CD4-positive, alpha-beta T cell treated with Interleukin-4 for 4 hours (primary cell): Measurements from ENCODE around the gene CRTC2.
A peak's percentile ranks its signal among the peaks of the same experiment; 100 is the strongest.

ENCODE experiments used
- DNase-seq: peaks from one replicate; pipeline ENCODE4 v3.0.0-alpha.2; 2020

The CRTC2 gene

GRCh38 chr1:153945131-153945794 is 13.1 kb downstream of the CRTC2 start:
- peak; percentile 85 for DNase-seq

GRCh38 chr1:153944827-153945117 is 13.6 kb downstream of the CRTC2 start:
- DNase-seq, result no peak

GRCh38 chr1:153944005-153944826 is 14.2 kb downstream of the CRTC2 start:
- peak; percentile 27 for DNase-seq

GRCh38 chr1:153942766-153943549 is 15.5 kb downstream of the CRTC2 start:
- DNase-seq, result no peak

GRCh38 chr1:153941826-153942725 is 16.3 kb downstream of the CRTC2 start:
- DNase-seq, result no peak

GRCh38 chr1:153940756-153941155 is 17.7 kb downstream of the CRTC2 start:
- DNase-seq, result no peak

GRCh38 chr1:153939476-153939875 is 18.9 kb downstream of the CRTC2 start:
- DNase-seq, result no peak

GRCh38 chr1:153938996-153939395 is 19.4 kb downstream of the CRTC2 start:
- DNase-seq, result no peak

- no peak for DNase-seq
Measured at GRCh38 chr1:153937331-153937730, 21.1 kb downstream of the CRTC2 start.

GRCh38 chr1:153936011-153936802 is 22.2 kb downstream of the CRTC2 start:
- no peak for DNase-seq

- DNase-seq, result no peak
Measured at GRCh38 chr1:153934746-153935145, 23.7 kb downstream of the CRTC2 start.

- DNase-seq, result no peak
Measured at GRCh38 chr1:153933955-153934354, 24.5 kb downstream of the CRTC2 start.

GRCh38 chr1:153933430-153933829 is 25.0 kb downstream of the CRTC2 start:
- no peak for DNase-seq

GRCh38 chr1:153932156-153933131 is 26.0 kb downstream of the CRTC2 start:
- no peak for DNase-seq

GRCh38 chr1:153929981-153930948 is 28.1 kb downstream of the CRTC2 start:
- no peak for DNase-seq

- no peak for DNase-seq
Measured at GRCh38 chr1:153929426-153929825, 29.0 kb downstream of the CRTC2 start.

- DNase-seq, result no peak
Measured at GRCh38 chr1:153928791-153929341, 29.5 kb downstream of the CRTC2 start.

GRCh38 chr1:153928245-153928644 is 30.2 kb downstream of the CRTC2 start:
- no peak for DNase-seq

GRCh38 chr1:153926405-153926804 is 32.0 kb downstream of the CRTC2 start:
- no peak for DNase-seq
